GM10266 (cell line): ENCODE measurements around the gene ZBTB16.

ENCODE experiments used
- DNase-seq: peaks from one replicate; pipeline ENCODE4 v3.0.0; 2012; ENCODE audit errors: extremely low spot score
- TF ChIP-seq, protein P1 (sequence below): IDR thresholded peaks from 2 replicates; pipeline ENCODE4 v1.5.1; 2012; ENCODE audit warnings: mild to moderate bottlenecking, low read depth; ENCODE audit not compliant: control insufficient read depth, insufficient read depth; ENCODE audit errors: missing control alignments

The ZBTB16 gene

DNA sequence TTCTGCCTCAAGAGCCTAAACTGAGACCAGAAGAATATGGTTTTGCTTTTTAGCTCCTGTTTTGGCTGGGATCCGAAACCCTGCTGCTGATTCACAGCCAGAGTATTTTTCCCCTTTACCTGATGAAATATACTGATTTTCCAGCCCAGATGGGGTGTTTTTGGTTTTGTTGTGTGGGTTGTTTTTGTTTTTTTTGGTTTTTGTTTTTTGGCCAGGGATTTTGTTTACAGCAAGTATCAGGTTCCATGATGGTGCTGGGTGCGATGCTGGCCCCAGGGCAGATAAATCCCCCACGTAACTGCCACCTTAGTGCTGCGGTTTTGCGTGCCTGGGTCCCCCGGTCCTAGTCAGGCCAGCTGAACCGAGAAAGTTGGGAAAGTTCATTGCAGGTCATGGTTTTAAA is 103.7 kb downstream of the ZBTB16 start:
- no peak for DNase-seq
- TF ChIP-seq, protein P1, sequence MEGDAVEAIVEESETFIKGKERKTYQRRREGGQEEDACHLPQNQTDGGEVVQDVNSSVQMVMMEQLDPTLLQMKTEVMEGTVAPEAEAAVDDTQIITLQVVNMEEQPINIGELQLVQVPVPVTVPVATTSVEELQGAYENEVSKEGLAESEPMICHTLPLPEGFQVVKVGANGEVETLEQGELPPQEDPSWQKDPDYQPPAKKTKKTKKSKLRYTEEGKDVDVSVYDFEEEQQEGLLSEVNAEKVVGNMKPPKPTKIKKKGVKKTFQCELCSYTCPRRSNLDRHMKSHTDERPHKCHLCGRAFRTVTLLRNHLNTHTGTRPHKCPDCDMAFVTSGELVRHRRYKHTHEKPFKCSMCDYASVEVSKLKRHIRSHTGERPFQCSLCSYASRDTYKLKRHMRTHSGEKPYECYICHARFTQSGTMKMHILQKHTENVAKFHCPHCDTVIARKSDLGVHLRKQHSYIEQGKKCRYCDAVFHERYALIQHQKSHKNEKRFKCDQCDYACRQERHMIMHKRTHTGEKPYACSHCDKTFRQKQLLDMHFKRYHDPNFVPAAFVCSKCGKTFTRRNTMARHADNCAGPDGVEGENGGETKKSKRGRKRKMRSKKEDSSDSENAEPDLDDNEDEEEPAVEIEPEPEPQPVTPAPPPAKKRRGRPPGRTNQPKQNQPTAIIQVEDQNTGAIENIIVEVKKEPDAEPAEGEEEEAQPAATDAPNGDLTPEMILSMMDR: no peak

DNA sequence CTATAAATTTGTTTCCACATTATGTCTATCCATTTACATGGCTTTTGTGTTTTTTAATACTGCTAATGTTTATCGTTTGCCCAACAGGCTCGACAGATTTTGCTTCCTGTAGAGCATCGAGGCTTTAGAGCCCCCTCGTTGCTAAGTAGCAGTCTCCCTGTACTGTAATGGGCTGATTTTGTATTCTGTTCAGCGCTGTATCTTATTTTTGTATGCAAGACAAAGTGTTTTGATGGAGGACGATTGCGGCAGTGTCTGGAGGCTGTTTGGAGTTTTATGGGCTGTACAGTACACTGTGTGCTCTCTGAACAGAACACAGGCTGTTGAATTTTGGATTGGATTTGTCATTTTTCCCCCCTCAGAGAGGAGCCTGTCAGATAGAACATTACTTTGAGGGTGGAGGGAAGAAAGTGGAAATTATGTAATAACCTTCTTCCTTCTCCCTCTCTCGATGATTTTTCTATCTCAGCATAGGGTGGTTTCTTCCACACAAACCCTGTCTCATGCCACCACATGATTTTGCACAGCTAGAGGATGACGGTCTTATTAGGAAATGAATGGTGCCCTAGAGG is 104.4 kb downstream of the ZBTB16 start:
- DNase-seq: no peak
- TF ChIP-seq, protein P1: no peak

- TF ChIP-seq, protein P1: no peak
- no peak for DNase-seq
Observed at GRCh38 chr11:114164546-114164945, 105.0 kb downstream of the ZBTB16 start.

DNA sequence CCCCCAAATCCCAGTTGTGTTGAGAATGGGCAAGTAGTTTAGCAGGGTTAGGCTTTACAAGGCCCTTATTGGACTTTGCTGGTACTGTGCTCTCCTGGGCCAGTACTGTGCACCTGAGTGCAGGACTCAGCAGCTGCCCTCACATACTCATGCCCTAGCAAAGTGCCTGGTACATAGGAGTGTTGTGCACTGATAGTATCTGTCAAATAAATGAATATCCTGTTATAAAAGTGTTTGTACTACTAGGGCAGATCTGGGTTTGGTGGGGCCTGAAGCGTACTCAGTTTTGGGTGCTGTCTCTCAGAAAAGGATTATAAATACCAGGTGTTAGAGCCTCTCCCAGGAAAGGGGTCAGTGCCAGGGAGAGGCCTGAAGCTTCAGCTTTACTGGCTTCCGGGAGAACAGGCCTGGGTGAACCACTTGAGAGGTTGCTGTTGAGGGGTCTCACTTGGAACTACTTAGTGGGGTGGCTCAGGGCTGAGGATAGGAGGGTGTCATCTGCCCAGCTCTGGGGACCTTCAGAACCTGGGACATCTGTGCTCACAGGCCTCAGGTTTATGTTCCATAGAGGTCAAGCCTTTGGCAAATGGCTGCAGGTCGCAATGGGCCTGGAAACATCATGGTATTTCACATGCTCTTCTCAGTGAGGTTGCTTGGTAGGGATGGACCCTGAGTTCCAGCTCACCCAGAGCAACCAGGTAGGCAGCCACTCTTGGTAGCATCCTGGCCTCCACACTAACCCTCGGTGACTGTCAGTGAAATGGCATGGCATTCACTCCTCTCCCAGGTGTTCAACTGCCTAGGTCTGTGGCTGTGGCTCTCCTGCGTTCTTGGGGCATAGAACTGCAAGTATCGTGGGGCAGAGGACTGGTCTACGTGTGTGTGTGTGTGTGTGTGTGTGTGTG is 106.1 kb downstream of the ZBTB16 start:
- TF ChIP-seq, protein P1: no peak
- DNase-seq: no peak

GRCh38 chr11:114166362-114166761 is 106.9 kb downstream of the ZBTB16 start:
- TF ChIP-seq, protein P1: no peak
- no peak for DNase-seq

DNA sequence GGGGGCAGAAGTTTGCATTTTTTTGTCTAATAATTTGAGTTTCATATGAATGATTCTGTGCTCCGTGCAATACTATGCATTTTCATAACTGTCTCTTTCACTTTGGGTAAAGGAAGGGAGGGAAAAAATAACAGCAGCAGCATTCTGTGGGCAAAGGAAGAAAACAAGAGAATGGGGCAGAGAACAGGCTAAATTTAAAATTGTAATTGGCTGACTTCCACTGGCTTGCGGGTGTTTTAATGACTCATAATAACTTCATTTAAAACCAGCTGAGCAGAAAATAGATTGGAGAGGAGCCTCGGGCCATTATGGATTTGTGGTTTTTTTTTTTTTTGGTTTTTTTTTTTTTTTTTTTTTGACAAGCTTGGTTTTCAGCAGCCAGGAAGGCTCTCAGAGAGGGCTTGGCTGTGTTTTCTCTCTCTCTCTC is 107.4 kb downstream of the ZBTB16 start:
- TF ChIP-seq, protein P1: no peak
- no peak for DNase-seq

DNA sequence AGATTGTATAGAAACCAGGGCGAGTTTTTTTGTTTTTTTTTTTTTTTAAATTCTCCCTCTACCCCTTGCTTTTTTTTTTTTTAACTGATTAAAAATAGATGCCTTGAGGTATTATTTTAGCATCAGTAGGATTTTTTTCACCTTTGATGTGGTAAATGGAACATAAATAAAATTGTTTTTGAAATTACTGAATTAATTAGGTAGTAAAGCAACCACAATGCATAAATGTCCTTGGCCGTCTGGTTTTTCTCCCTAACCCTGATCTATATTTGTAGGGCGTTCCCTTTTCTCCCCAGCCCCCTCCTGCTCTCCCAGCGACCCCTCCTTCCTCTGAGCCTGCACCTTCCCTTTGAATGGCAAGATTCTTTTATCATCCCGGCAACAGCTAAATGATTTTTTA is 107.8 kb downstream of the ZBTB16 start:
- DNase-seq: no peak

More for the DNA sequence above, 107.8 kb downstream of the ZBTB16 start:
- TF ChIP-seq, protein P1: no peak
